Esophagus squamous epithelium (tissue), 5 donors: Measurements from ENCODE around the gene RESF1. TPM values are rescaled to one million over a fixed set of nuclear protein-coding genes. Genes with fewer than 3 reads are reported as not detected.
A peak's percentile ranks its signal among the peaks of the same experiment; 100 is the strongest.

Experiments
- DNase-seq: peaks from one replicate; lab custom pipeline; 2025; lab: John Stamatoyannopoulos, UW
- H3K27ac ChIP-seq, 4 donors: fragments of 200-600 bp; sonication (generic); one replicate each; pipeline ENCODE4 v1.5.1; 2016 to 2019; ENCODE audit warnings: mild to moderate bottlenecking in 1 of 4
- H3K27me3 ChIP-seq, 4 donors: fragments of 200-600 bp; sonication (generic); 1 replicate in 3 of 4; 2 replicates in 1 of 4; pipeline versions ENCODE4 v1.5.1 to v1.6.0; 2017 to 2021; ENCODE audit warnings: antibody characterized with exemption in 1 of 4
- H3K36me3 ChIP-seq, 3 donors: fragments of 200-600 bp; sonication (generic); one replicate each; pipeline ENCODE4 v1.5.1; 2016 to 2019
- H3K4me1 ChIP-seq, 3 donors: fragments of 200-600 bp; sonication (generic); one replicate each; pipeline ENCODE4 v1.5.1; 2017 to 2019
- H3K4me3 ChIP-seq, 4 donors: fragments of 200-600 bp; sonication (generic); 1 replicate in 3 of 4; 2 replicates in 1 of 4; pipeline ENCODE4 v1.5.1; 2016 to 2019; ENCODE audit warnings: mild to moderate bottlenecking in 2 of 4, moderate library complexity in 1 of 4
- H3K9me3 ChIP-seq, 3 donors: fragments of 200-600 bp; sonication (generic); one replicate each; pipeline ENCODE4 v1.5.1; 2016 to 2019
- CTCF ChIP-seq, 6 experiments: fragments of 450-650 bp in 4 of 6; fragments of 200-600 bp in 2 of 6; sonication (generic) in 2 of 6; IDR thresholded peaks; one replicate each; pipeline ENCODE4 v1.5.1; 2016 to 2019; ENCODE audit warnings: antibody characterized with exemption in 6 of 6, mild to moderate bottlenecking in 4 of 6, moderate library complexity in 4 of 6
- POLR2A ChIP-seq, 4 donors: fragments of 450-650 bp; IDR thresholded peaks; one replicate each; pipeline ENCODE4 v1.6.1; 2017; ENCODE audit warnings: antibody characterized with exemption in 4 of 4, mild to moderate bottlenecking in 4 of 4, moderate library complexity in 3 of 4
- WGBS, 2 donors: methylation state at CpG; one replicate each; pipeline ENCODE4 v1.1.5; 2018; 5-methylcytosine and 5-hydroxymethylcytosine counted together
- intact Hi-C: fragments of 100-400 bp; cut with DNase I; formaldehyde crosslinking; loops from one replicate; pipeline ENCODE4 v1.15.0; 2022
- total RNA-seq, 4 donors: library from RNA; depleted of rRNA; stranded (reverse); fragments of >200 nt; gene quantifications; one replicate each; pipeline ENCODE4 v1.1.0, GENCODE V29; 2016
- donor health status: DM: yes; HTN: yes; CAD: no.

Gene RESF1
- total RNA-seq, result 10 to 100 TPM; 25.5 to 54.2 (median 38.7) TPM

- no peaks in the 10 kb centered on the region for H3K27me3 ChIP-seq
- peaks cover 14 to 51% (median 19%) of the 10 kb centered on the region in 3 donors for H3K4me1 ChIP-seq
- peak within 1 kb of the TSS; percentile 42 to 86 (median 74) for H3K4me3 ChIP-seq
- no peaks in the 10 kb centered on the region for H3K9me3 ChIP-seq
- peaks cover 0 to 30% (median 0%) of the 10 kb centered on the region in 3 donors for H3K36me3 ChIP-seq
- DNase-seq, result peak; percentile 49
- TF ChIP-seq CTCF (IDR thresholded peaks at IDR 0.05) (peak in 1 of 6 experiments; percentile 14), POLR2A (IDR thresholded peaks at IDR 0.05) (peak in 3 of 4 donors; percentile 56 to 92 (median 76))
- peak within 1 kb of the TSS; percentile 90 to 97 (median 94) for H3K27ac ChIP-seq
- 0% methylated on average over 6 of the region's 67 CpGs; no CpG with 5 or more reads in 1 of the 2 donors for WGBS, 2 donors
- intact Hi-C loops, result no loop called here
Observed at GRCh38 chr12:31959161-31959700, at the start of gene RESF1. Gene RESF1 (plus strand): TSS chr12:31959415. CDS start chr12:31980956, 21,541 bp downstream.

GRCh38 chr12:31914927-31915326, 44.3 kb upstream of the RESF1 start:
- H3K4me1 ChIP-seq, result no peaks in the 10 kb centered on the region
- DNase-seq, result no peak
- H3K27me3 ChIP-seq, result no peaks in the 10 kb centered on the region
- no peak overlapping the region for H3K27ac ChIP-seq
- TF ChIP-seq CTCF (IDR thresholded peaks at IDR 0.05) (no peak), POLR2A (IDR thresholded peaks at IDR 0.05) (no peak)
- peaks cover 0 to 6% (median 5%) of the 10 kb centered on the region in 3 donors for H3K9me3 ChIP-seq
- intact Hi-C loops, result no loop called here
- WGBS, 2 donors, result 32 to 38% methylated on average over 1 of the region's 1 CpG
- no peak overlapping the region for H3K4me3 ChIP-seq
- H3K36me3 ChIP-seq, result no peaks in the 10 kb centered on the region

- Histone ChIP-seq H3K4me1 (no peaks in the 10 kb centered on the region), H3K27ac (no peak overlapping the region), H3K4me3 (no peak overlapping the region), H3K36me3 (no peaks in the 10 kb centered on the region), H3K9me3 (peaks cover 0 to 6% (median 5%) of the 10 kb centered on the region in 3 donors), H3K27me3 (no peaks in the 10 kb centered on the region)
- 98% methylated on average over 3 of the region's 3 CpGs for WGBS, 2 donors
- intact Hi-C loops, result no loop called here
- TF ChIP-seq CTCF (IDR thresholded peaks at IDR 0.05) (no peak), POLR2A (IDR thresholded peaks at IDR 0.05) (no peak)
- no peak for DNase-seq
Observed at GRCh38 chr12:31915446-31915845, 43.8 kb upstream of the RESF1 start.

- no peak for DNase-seq
- intact Hi-C loops, result no loop called here
- H3K27me3 ChIP-seq, result no peaks in the 10 kb centered on the region
- H3K36me3 ChIP-seq, result no peaks in the 10 kb centered on the region
- H3K9me3 ChIP-seq, result peaks cover 0 to 21% (median 20%) of the 10 kb centered on the region in 3 donors
- TF ChIP-seq CTCF (IDR thresholded peaks at IDR 0.05) (no peak), POLR2A (IDR thresholded peaks at IDR 0.05) (no peak)
- H3K27ac ChIP-seq, result no peak overlapping the region
- no peak overlapping the region for H3K4me3 ChIP-seq
- WGBS, 2 donors, result 83 to 87% methylated on average over 1 of the region's 1 CpG
- H3K4me1 ChIP-seq, result no peaks in the 10 kb centered on the region
Observed at GRCh38 chr12:31922341-31923062, 36.7 kb upstream of the RESF1 start.

GRCh38 chr12:31923063-31923412, 36.2 kb upstream of the RESF1 start:
- TF ChIP-seq CTCF (IDR thresholded peaks at IDR 0.05) (no peak), POLR2A (IDR thresholded peaks at IDR 0.05) (no peak)
- H3K4me3 ChIP-seq, result no peak overlapping the region
- H3K9me3 ChIP-seq, result peaks cover 0 to 21% (median 20%) of the 10 kb centered on the region in 3 donors
- no peaks in the 10 kb centered on the region for H3K4me1 ChIP-seq
- no peak overlapping the region for H3K27ac ChIP-seq
- no peaks in the 10 kb centered on the region for H3K27me3 ChIP-seq
- DNase-seq, result no peak
- no peaks in the 10 kb centered on the region for H3K36me3 ChIP-seq
- 79 to 96% methylated on average over 2 of the region's 2 CpGs for WGBS, 2 donors
- intact Hi-C loops, result no loop called here
